Astrocyte (in vitro differentiated cells and primary cell): Measurements from ENCODE around the gene TENM4. TPM values are rescaled to one million over a fixed set of nuclear protein-coding genes. Genes with fewer than 3 reads are reported as not detected.

Experiments used
- DNase-seq: peaks from one replicate; pipeline ENCODE4 v3.0.0-alpha.2; 2010; ENCODE audit warnings: low read depth
- FAIRE-seq: peaks from 2 replicates; lab custom pipeline; 2011; peaks lifted over from hg19 to GRCh38; lab: Jason Lieb, UNC
- H2AFZ ChIP-seq: 2 replicates; pipeline ENCODE4 v1.6.0; 2012; ENCODE audit warnings: low read depth, low read length, inconsistent platforms
- H3K27ac ChIP-seq: 2 replicates; pipeline ENCODE4 v1.5.1; 2011; ENCODE audit warnings: low read depth, low read length, inconsistent platforms
- H3K27me3 ChIP-seq: 2 replicates; pipeline ENCODE4 v1.6.0; 2011; ENCODE audit warnings: low read length, inconsistent platforms; ENCODE audit not compliant: insufficient read depth
- H3K36me3 ChIP-seq: 2 replicates; pipeline ENCODE4 v1.5.1; 2011; ENCODE audit warnings: low read length, inconsistent platforms; ENCODE audit not compliant: insufficient read depth
- H3K4me1 ChIP-seq: 2 replicates; pipeline ENCODE4 v1.5.1; 2011; ENCODE audit warnings: low read length, inconsistent platforms; ENCODE audit not compliant: insufficient read depth
- H3K4me2 ChIP-seq: 2 replicates; pipeline ENCODE4 v1.6.0; 2012; ENCODE audit warnings: low read length, inconsistent platforms
- H3K4me3 ChIP-seq: 2 replicates; pipeline ENCODE4 v1.5.1; 2011; ENCODE audit warnings: low read depth, mild to moderate bottlenecking, low read length, inconsistent platforms; ENCODE audit not compliant: insufficient read depth
- H3K79me2 ChIP-seq: 2 replicates; pipeline ENCODE4 v1.6.0; 2012; ENCODE audit warnings: mild to moderate bottlenecking, low read length, inconsistent platforms; ENCODE audit not compliant: insufficient read depth
- H3K9ac ChIP-seq: 2 replicates; pipeline ENCODE4 v1.6.0; 2012; ENCODE audit warnings: mild to moderate bottlenecking, low read length, inconsistent platforms
- H3K9me3 ChIP-seq: 2 replicates; pipeline ENCODE4 v1.5.1; 2012; ENCODE audit warnings: low read depth, mild to moderate bottlenecking, low read length, inconsistent platforms; ENCODE audit not compliant: insufficient read depth
- H4K20me1 ChIP-seq: 2 replicates; pipeline ENCODE4 v1.6.0; 2012; ENCODE audit warnings: low read length, inconsistent platforms; ENCODE audit not compliant: insufficient read depth
- H3K27ac Mint-ChIP-seq: one replicate; pipeline ENCODE4 v1.8.0; 2021; ENCODE audit warnings: mild to moderate bottlenecking, mixed read lengths; ENCODE audit not compliant: unreplicated experiment
- H3K27me3 Mint-ChIP-seq: one replicate; pipeline ENCODE4 v1.8.0; 2021; ENCODE audit warnings: low read depth, mixed read lengths; ENCODE audit not compliant: unreplicated experiment
- H3K36me3 Mint-ChIP-seq: one replicate; pipeline ENCODE4 v1.8.0; 2021; ENCODE audit warnings: low read depth, mixed read lengths; ENCODE audit not compliant: unreplicated experiment
- H3K4me1 Mint-ChIP-seq: one replicate; pipeline ENCODE4 v1.8.0; 2021; ENCODE audit warnings: low read depth, mixed read lengths; ENCODE audit not compliant: unreplicated experiment
- H3K4me3 Mint-ChIP-seq: one replicate; pipeline ENCODE4 v1.8.0; 2021; ENCODE audit warnings: mild to moderate bottlenecking, moderate library complexity, mixed read lengths; ENCODE audit not compliant: unreplicated experiment
- H3K9me3 Mint-ChIP-seq: one replicate; pipeline ENCODE4 v1.8.0; 2021; ENCODE audit warnings: mild to moderate bottlenecking, mixed read lengths; ENCODE audit not compliant: unreplicated experiment
- EZH2 ChIP-seq: IDR thresholded peaks from 2 replicates; pipeline ENCODE4 v1.6.1; 2012; ENCODE audit warnings: mild to moderate bottlenecking, low read length, inconsistent platforms; ENCODE audit not compliant: insufficient read depth
- total RNA-seq: library from RNA; stranded (reverse); gene quantifications from 2 replicates; pipeline ENCODE4 v1.2.1, GENCODE V29; 2021
- TF ChIP-seq, protein P1 (sequence below): IDR thresholded peaks from 2 replicates; pipeline ENCODE4 v1.5.1; 2011; ENCODE audit warnings: low read depth, mild to moderate bottlenecking, inconsistent platforms, low read length, moderate library complexity; ENCODE audit not compliant: insufficient read depth

Gene TENM4
- total RNA-seq, 1 donor from 2014 or later, result 7.5 TPM

DNA sequence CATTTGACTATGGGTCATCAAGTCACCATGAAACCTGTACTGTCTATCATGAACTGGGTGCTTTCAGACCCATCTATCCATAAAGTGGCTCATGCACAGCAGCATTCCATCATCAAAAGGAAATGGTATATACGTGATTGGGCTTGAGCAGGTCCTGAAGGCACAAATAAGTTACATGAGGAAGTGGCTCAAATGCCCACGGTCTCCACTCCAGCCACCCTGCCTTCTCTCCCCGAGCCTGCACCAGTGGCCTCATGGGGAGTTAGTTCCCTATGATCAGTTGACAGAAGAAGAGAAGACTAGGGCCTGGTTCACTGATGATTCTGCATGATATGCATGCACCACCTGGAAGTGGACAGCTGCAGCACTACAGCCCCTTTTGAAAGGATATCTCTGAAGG is 312.5 kb downstream of the TENM4 start:
- H3K27me3 Mint-ChIP-seq, result no peaks in the 10 kb centered on the region
- no peaks in the 10 kb centered on the region for H3K9me3 ChIP-seq
- H3K9me3 Mint-ChIP-seq, result peaks cover 26% of the 10 kb centered on the region
- no peaks in the 10 kb centered on the region for H4K20me1 ChIP-seq
- H3K4me3 Mint-ChIP-seq, result no peak overlapping the region
- H3K36me3 ChIP-seq, result no peaks in the 10 kb centered on the region
- H2AFZ ChIP-seq, result no peak overlapping the region
- TF ChIP-seq EZH2, result no peak
- TF ChIP-seq, protein P1, sequence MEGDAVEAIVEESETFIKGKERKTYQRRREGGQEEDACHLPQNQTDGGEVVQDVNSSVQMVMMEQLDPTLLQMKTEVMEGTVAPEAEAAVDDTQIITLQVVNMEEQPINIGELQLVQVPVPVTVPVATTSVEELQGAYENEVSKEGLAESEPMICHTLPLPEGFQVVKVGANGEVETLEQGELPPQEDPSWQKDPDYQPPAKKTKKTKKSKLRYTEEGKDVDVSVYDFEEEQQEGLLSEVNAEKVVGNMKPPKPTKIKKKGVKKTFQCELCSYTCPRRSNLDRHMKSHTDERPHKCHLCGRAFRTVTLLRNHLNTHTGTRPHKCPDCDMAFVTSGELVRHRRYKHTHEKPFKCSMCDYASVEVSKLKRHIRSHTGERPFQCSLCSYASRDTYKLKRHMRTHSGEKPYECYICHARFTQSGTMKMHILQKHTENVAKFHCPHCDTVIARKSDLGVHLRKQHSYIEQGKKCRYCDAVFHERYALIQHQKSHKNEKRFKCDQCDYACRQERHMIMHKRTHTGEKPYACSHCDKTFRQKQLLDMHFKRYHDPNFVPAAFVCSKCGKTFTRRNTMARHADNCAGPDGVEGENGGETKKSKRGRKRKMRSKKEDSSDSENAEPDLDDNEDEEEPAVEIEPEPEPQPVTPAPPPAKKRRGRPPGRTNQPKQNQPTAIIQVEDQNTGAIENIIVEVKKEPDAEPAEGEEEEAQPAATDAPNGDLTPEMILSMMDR, result no peak
- no peak overlapping the region for H3K27ac ChIP-seq
- DNase-seq, result no peak
- no peak for FAIRE-seq
- no peaks in the 10 kb centered on the region for H3K4me1 Mint-ChIP-seq
- no peak overlapping the region for H3K4me2 ChIP-seq
- no peak overlapping the region for H3K9ac ChIP-seq
- H3K4me1 ChIP-seq, result no peaks in the 10 kb centered on the region
- peaks cover 2% of the 10 kb centered on the region for H3K36me3 Mint-ChIP-seq
- H3K27ac Mint-ChIP-seq, result no peak overlapping the region
- no peaks in the 10 kb centered on the region for H3K79me2 ChIP-seq
- no peaks in the 10 kb centered on the region for H3K27me3 ChIP-seq
- no peak overlapping the region for H3K4me3 ChIP-seq

- TF ChIP-seq EZH2, result no peak
- TF ChIP-seq, protein P1, result no peak
- Histone ChIP-seq H3K4me3 (no peak overlapping the region), H3K27ac (no peak overlapping the region), H3K9me3 (no peaks in the 10 kb centered on the region), H3K4me2 (no peak overlapping the region), H3K79me2 (no peaks in the 10 kb centered on the region), H3K4me1 (no peaks in the 10 kb centered on the region), H3K36me3 (no peaks in the 10 kb centered on the region), H3K27me3 (no peaks in the 10 kb centered on the region), H2AFZ (no peak overlapping the region), H4K20me1 (no peaks in the 10 kb centered on the region), H3K9ac (no peak overlapping the region)
- no peak overlapping the region for H3K4me3 Mint-ChIP-seq
- no peak overlapping the region for H3K27ac Mint-ChIP-seq
- H3K36me3 Mint-ChIP-seq, result no peaks in the 10 kb centered on the region
- FAIRE-seq (no peak), DNase-seq (no peak)
- peaks cover 17% of the 10 kb centered on the region for H3K9me3 Mint-ChIP-seq
- H3K27me3 Mint-ChIP-seq, result no peaks in the 10 kb centered on the region
- H3K4me1 Mint-ChIP-seq, result peaks cover 4% of the 10 kb centered on the region
Measured at GRCh38 chr11:79122759-79123158, 318.1 kb downstream of the TENM4 start.

GRCh38 chr11:79121351-79121750 is 319.5 kb downstream of the TENM4 start:
- no peak for FAIRE-seq

More at GRCh38 chr11:79121351-79121750, 319.5 kb downstream of the TENM4 start:
- TF ChIP-seq, protein P1, result no peak
- TF ChIP-seq EZH2, result no peak
- Mint-ChIP-seq H3K4me3 (no peak overlapping the region), H3K27me3 (no peaks in the 10 kb centered on the region), H3K27ac (peak overlapping the region; percentile 26), H3K9me3 (peaks cover 11% of the 10 kb centered on the region), H3K36me3 (no peaks in the 10 kb centered on the region), H3K4me1 (peaks cover 4% of the 10 kb centered on the region)
- Histone ChIP-seq H2AFZ (no peak overlapping the region), H3K4me2 (no peak overlapping the region), H3K4me3 (no peak overlapping the region), H3K4me1 (no peaks in the 10 kb centered on the region), H4K20me1 (no peaks in the 10 kb centered on the region), H3K27ac (no peak overlapping the region), H3K36me3 (no peaks in the 10 kb centered on the region), H3K27me3 (no peaks in the 10 kb centered on the region), H3K9me3 (no peaks in the 10 kb centered on the region), H3K79me2 (no peaks in the 10 kb centered on the region), H3K9ac (no peak overlapping the region)
- DNase-seq, result peak; percentile 32
